Activated CD8-positive, alpha-beta memory T cell treated with anti-CD3 and anti-CD28 coated beads for 4 hours (primary cell): Measurements from ENCODE around the gene LNX2.

Experiments used
- DNase-seq, 2 donors: peaks; one replicate each; pipeline ENCODE4 v3.0.0-alpha.2; 2020; ENCODE audit warnings: low read depth in 2 of 2

LNX2 gene

DNA sequence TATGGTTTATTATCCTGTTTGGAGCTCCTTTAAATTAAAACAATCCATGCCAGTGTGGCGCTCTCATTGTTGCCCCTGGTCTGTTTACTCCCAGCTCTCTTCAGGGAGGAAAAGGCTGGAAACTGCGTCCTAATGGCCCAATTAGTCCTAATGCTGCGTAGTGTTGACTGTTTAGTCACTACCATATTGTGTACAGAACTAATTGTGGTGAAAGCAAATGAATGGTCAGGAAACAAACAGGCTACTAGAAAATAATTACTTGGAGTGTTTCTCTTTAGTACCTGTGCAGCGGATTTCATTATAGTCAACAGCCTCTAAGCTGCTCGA, 115.5 kb downstream of the LNX2 start:
- no peak for DNase-seq

DNA sequence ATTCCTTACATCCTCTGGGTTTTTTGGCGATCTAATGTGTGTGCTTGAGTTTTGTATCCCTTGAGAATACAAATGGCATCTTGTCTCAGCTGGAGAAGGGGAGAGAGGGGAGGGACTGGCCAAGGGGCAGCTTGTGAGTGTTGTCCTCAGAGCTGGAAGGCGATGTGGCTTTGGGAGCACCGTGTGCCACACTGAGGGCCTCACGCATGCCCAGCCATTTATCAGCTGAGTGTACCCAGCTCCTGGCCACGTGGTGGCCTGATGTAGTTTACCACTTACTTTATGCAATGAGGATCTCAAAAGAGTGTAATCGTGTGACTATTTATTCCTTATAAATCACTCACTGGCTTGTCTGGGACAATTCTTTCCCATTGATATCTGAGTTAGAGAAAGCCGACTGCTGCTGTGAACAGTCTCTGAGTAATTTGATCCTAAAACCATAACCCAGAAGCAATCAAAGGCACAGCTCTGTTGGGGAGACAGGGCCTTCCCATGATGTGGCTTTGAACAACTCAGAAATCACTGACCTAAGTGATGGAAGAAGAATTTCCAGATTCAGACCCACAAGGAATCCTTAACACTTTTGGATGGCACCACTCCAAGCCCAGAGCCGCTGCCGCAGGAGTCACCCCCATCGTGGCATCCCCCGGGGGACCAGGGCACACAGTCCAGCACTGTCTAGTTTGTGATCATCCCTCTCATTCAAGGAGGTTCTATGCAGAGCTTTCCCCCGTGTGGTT, 116.0 kb downstream of the LNX2 start:
- DNase-seq: no peak

DNA sequence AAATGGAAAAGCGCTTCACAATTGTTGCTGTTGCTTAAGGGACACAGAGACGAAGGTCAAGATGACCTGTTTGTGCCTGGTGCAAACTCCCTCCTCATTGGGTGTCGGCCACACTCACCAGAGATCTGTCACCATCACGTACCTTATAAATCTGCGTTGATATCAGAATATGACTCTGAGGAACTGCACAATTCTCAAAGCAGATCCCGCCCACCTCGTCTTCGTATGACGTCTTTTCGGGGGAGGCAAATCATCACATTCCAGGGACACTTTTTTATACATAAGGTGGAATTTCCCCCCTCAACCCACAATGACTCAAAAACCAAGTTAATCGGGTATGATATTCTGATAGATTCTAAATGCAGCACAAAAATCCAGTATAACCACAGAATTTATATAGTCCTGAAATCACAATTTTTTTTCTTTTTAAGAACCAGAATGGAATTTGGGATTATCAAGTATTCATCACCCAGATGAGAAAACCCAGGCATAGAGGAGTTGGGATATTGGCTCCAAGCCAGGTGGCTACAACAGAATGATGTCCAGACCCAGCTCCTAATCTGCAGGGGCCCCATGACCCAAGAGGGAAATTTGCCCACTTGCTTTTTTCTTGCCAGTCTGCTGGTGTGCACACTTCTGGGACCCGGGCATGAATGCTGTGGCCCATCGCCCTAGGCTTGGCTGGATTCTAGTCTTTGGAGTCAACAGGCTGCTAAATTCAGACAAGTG, 119.4 kb downstream of the LNX2 start:
- DNase-seq: no peak

DNA sequence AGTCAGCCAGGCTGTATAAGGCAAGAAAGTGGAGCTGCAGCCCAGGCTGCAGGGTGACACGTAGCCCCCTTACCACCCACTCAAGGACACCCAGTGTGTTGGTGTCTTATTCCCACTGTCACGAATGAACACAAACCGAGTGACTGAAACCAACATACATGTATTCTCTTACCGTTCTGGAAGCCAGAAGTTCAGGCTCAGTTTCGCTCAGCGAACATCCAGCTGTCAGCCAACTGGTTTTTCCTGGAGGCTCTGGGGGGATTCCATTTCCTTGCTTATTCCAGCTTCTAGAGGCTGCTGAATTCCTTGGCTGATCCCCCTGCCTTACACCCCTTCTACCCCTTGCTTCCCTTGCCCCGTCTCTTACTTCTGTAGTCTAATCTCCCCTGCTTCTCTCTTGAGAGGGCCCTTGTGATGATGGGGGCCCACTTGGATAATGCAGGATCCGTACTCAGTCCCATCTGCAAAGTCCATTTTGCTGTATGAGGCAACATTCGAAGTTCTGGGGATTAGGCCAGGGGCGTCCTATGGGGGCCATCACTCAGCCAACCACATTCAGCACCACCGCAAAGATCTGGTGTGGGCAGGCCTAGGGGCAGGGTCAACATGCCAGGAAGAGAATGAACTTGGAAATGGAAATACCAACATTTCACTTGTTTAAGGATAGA, 122.6 kb downstream of the LNX2 start:
- no peak for DNase-seq

DNA sequence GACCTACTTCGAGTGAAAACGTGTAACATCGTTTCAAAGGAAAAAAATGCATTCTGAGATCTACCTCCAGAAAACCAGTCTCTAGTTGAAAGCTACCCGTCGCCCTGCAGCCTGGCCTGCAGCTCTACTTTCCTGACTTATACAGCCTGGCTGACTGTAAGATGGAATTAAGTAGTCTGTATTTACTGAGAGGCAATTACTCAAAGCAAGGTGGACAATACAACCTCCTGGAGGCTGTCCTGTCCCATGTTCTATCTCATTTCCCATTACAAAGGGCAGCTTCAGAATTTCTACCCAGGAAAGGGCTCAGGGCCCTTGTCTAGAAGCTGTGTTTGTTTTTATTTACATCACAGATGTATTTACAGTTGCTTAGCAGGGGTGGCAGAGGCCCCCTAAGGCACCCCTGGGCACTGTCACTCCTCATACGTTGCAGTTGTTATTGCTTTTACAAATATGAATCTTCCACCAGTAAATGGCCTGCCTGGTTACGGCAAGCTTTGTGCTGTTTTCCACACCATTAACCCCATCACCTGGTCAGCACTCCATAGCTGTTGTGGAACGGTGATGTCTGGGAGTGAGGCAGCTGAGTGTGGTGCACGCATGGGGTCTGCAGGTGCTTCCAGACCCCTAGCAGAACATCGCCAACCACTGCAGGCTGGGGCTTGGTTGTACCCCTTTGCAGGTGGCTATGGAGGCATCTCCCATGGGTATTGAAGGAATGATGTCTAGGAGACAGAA, 123.6 kb downstream of the LNX2 start:
- no peak for DNase-seq

DNA sequence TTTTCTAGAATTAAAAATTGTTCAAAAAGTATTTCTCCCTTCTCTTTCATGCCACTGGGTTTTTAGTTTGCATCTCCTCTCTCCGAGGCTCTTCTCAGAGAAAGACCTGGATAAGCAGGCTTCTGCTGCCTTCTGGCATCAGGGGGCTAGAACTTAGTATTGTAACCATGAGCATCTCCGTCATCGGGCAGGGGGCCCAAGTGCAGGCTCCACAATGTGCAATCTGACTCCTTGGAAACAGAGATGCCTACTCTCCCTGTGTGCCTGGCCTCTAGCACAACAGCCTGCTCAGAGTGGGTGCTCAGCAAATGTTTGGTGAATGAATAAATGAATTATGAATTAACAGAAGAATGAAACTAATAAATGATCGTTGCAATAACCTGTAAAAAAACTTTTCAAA, 124.3 kb downstream of the LNX2 start:
- DNase-seq: no peak
